H1 (cell line): ENCODE measurements around the gene MRPS15. TPM values are rescaled to one million over a fixed set of nuclear protein-coding genes. Genes with fewer than 3 reads are reported as not detected.

Source experiments
- CTCF ChIA-PET: fragments of 300-600 bp; sonication (Branson Sonifier 250); formaldehyde crosslinking; loops from one replicate; lab custom pipeline; 2021; ENCODE audit not compliant: partially characterized antibody; lab: Charles Lee
- POLR2A ChIA-PET: fragments of 300-600 bp; sonication (Branson Sonifier 250); formaldehyde crosslinking; loops from one replicate; lab custom pipeline; 2021; ENCODE audit warnings: inconsistent platforms; ENCODE audit not compliant: partially characterized antibody; lab: Charles Lee
- DNase-seq, 2 experiments: peaks; one replicate each; pipeline versions ENCODE4 v3.0.0 to v3.0.0-alpha.2; 2010 to 2022; ENCODE audit warnings: low spot score in 2 of 2, low read depth in 1 of 2, mixed read lengths in 1 of 2
- FAIRE-seq: peaks from 2 replicates; lab custom pipeline; 2011; peaks lifted over from hg19 to GRCh38; lab: Jason Lieb, UNC
- H2AFZ ChIP-seq: 2 replicates; pipeline ENCODE4 v1.8.1; 2012; ENCODE audit warnings: low read length, inconsistent platforms
- H2AK5ac ChIP-seq: 2 replicates; pipeline ENCODE4 v1.6.1; 2013; ENCODE audit warnings: low read depth, low read length
- H2BK120ac ChIP-seq: replicated peaks from 2 replicates; pipeline ENCODE3; 2013; ENCODE audit warnings: low read depth, low read length, inconsistent platforms
- H2BK12ac ChIP-seq: 2 replicates; pipeline ENCODE4 v1.6.1; 2013; ENCODE audit warnings: low read depth, low read length
- H2BK15ac ChIP-seq: 2 replicates; pipeline ENCODE4 v1.6.1; 2013; ENCODE audit warnings: low read length
- H2BK20ac ChIP-seq: 2 replicates; pipeline ENCODE4 v1.6.1; 2013; ENCODE audit warnings: low read length
- H2BK5ac ChIP-seq: 2 replicates; pipeline ENCODE4 v1.6.1; 2013; ENCODE audit warnings: low read depth, low read length
- H3K14ac ChIP-seq: 2 replicates; pipeline ENCODE4 v1.6.1; 2013; ENCODE audit warnings: inconsistent platforms; ENCODE audit not compliant: insufficient read length
- H3K18ac ChIP-seq: 2 replicates; pipeline ENCODE4 v1.6.1; 2013; ENCODE audit warnings: low read length; ENCODE audit errors: extremely low read depth
- H3K23ac ChIP-seq: 2 replicates; pipeline ENCODE4 v1.6.1; 2013; ENCODE audit warnings: inconsistent platforms; ENCODE audit not compliant: insufficient read length
- H3K23me2 ChIP-seq: 2 replicates; pipeline ENCODE4 v1.6.1; 2013; ENCODE audit warnings: low read depth, low read length
- H3K27ac ChIP-seq: 2 replicates; pipeline ENCODE4 v1.6.1; 2011; ENCODE audit warnings: low read depth, low read length, inconsistent platforms
- H3K27me3 ChIP-seq, 4 experiments: replicated peaks in 1 of 4; 1 replicate in 1 of 4; 2 replicates in 3 of 4; pipeline versions ENCODE4 v1.6.1 to v1.8.1; 2011 to 2013; ENCODE audit warnings: low read length in 3 of 4, mild to moderate bottlenecking in 3 of 4, inconsistent platforms in 2 of 4, mixed read lengths in 2 of 4, moderate library complexity in 1 of 4; ENCODE audit not compliant: control insufficient read depth in 3 of 4, insufficient read depth in 3 of 4; ENCODE audit errors: extremely low read depth in 1 of 4
- H3K36me3 ChIP-seq, 4 experiments: 2 replicates each; pipeline versions ENCODE4 v1.6.1 to v1.8.1; 2011 to 2013; ENCODE audit warnings: mild to moderate bottlenecking in 4 of 4, low read length in 3 of 4, moderate library complexity in 2 of 4, control low read depth in 1 of 4, inconsistent platforms in 1 of 4; ENCODE audit not compliant: insufficient read depth in 4 of 4, control insufficient read depth in 2 of 4
- H3K4ac ChIP-seq: replicated peaks from 2 replicates; pipeline ENCODE3; 2013; ENCODE audit warnings: low read length, low read depth, mixed read lengths, inconsistent platforms; ENCODE audit not compliant: insufficient read length
- H3K4me1 ChIP-seq, 4 experiments: replicated peaks in 1 of 4; 1 replicate in 1 of 4; 2 replicates in 3 of 4; pipeline versions ENCODE4 v1.6.1 to v1.8.1; 2011 to 2013; ENCODE audit warnings: low read length in 3 of 4, inconsistent platforms in 2 of 4, mixed read lengths in 1 of 4; ENCODE audit not compliant: insufficient read depth in 4 of 4, control insufficient read depth in 3 of 4
- H3K4me2 ChIP-seq, 2 experiments: 2 replicates each; pipeline versions ENCODE4 v1.6.1 to v1.8.1; 2011 to 2013; ENCODE audit warnings: low read depth in 2 of 2, low read length in 2 of 2, control low read depth in 1 of 2, inconsistent platforms in 1 of 2, mild to moderate bottlenecking in 1 of 2; ENCODE audit not compliant: insufficient read depth in 1 of 2
- H3K4me3 ChIP-seq, 4 experiments: fragments of 200-600, 300-600 bp in 1 of 4; sonication (generic), shearing (Covaris generic), sonication (Bioruptor Twin) in 1 of 4; 2 replicates each; pipeline versions ENCODE4 v1.5.1 to v1.8.1; 2011 to 2016; ENCODE audit warnings: low read length in 4 of 4, low read depth in 3 of 4, control low read depth in 2 of 4, inconsistent platforms in 2 of 4, mild to moderate bottlenecking in 2 of 4, mixed read lengths in 1 of 4, moderate library complexity in 1 of 4; ENCODE audit not compliant: insufficient read depth in 2 of 4; ENCODE audit errors: extremely low read depth in 1 of 4
- H3K56ac ChIP-seq: replicated peaks from 2 replicates; pipeline ENCODE3; 2013; ENCODE audit warnings: low read depth, mild to moderate bottlenecking, mixed read lengths, low read length, inconsistent platforms; ENCODE audit not compliant: insufficient read length
- H3K79me1 ChIP-seq: 2 replicates; pipeline ENCODE4 v1.6.1; 2013; ENCODE audit warnings: low read depth, low read length, control low read depth
- H3K79me2 ChIP-seq, 2 experiments: 2 replicates each; pipeline versions ENCODE4 v1.6.1 to v1.8.1; 2012 to 2013; ENCODE audit warnings: low read length in 2 of 2, mild to moderate bottlenecking in 2 of 2, inconsistent platforms in 1 of 2; ENCODE audit not compliant: insufficient read depth in 2 of 2, control insufficient read depth in 1 of 2
- H3K9ac ChIP-seq, 4 experiments: replicated peaks in 1 of 4; 1 replicate in 1 of 4; 2 replicates in 3 of 4; pipeline versions ENCODE4 v1.6.1 to v1.8.1; 2011 to 2013; ENCODE audit warnings: low read depth in 3 of 4, low read length in 3 of 4, control low read depth in 2 of 4, mild to moderate bottlenecking in 2 of 4, moderate library complexity in 2 of 4, inconsistent platforms in 1 of 4; ENCODE audit errors: extremely low read depth in 1 of 4
- H3K9me3 ChIP-seq, 2 experiments: 2 replicates each; pipeline versions ENCODE4 v1.6.1 to v1.8.1; 2012 to 2013; ENCODE audit warnings: mild to moderate bottlenecking in 2 of 2, moderate library complexity in 2 of 2, control low read depth in 1 of 2, inconsistent platforms in 1 of 2, low read depth in 1 of 2, low read length in 1 of 2, mixed read lengths in 1 of 2; ENCODE audit not compliant: insufficient read depth in 2 of 2
- H4K20me1 ChIP-seq, 2 experiments: replicated peaks in 1 of 2; 2 replicates each; pipeline versions ENCODE3 to v1.8.1; 2011 to 2013; ENCODE audit warnings: inconsistent platforms in 2 of 2, low read length in 2 of 2, mild to moderate bottlenecking in 1 of 2; ENCODE audit not compliant: insufficient read depth in 2 of 2, control insufficient read depth in 1 of 2
- H4K5ac ChIP-seq: 2 replicates; pipeline ENCODE4 v1.6.1; 2013; ENCODE audit warnings: low read length, low read depth, mixed read lengths, inconsistent platforms; ENCODE audit not compliant: insufficient read length
- H4K8ac ChIP-seq: 2 replicates; pipeline ENCODE4 v1.8.0; 2013; ENCODE audit warnings: mild to moderate bottlenecking, moderate library complexity, low read length, inconsistent platforms; ENCODE audit not compliant: insufficient read depth; ENCODE audit errors: extremely low read depth
- H4K91ac ChIP-seq: replicated peaks from 2 replicates; pipeline ENCODE3; 2013; ENCODE audit warnings: low read length, mixed read lengths, inconsistent platforms; ENCODE audit not compliant: insufficient read length
- BACH1 ChIP-seq: IDR thresholded peaks from 2 replicates; pipeline ENCODE4 v1.6.1; 2012; ENCODE audit warnings: low read length, improper control_type of control experiment
- CBX5 ChIP-seq: fragments of 300-800, 300-1000 bp; sonication (generic); IDR thresholded peaks from 2 replicates; pipeline ENCODE4 v1.7.1; 2016; ENCODE audit warnings: antibody characterized with exemption, low read length, low read depth
- CTBP2 ChIP-seq: IDR thresholded peaks from 2 replicates; pipeline ENCODE4 v1.7.0; 2011; ENCODE audit warnings: borderline replicate concordance, mild to moderate bottlenecking, moderate library complexity, mixed read lengths, low read length; ENCODE audit not compliant: insufficient read depth, insufficient read length
- GTF2F1 ChIP-seq: IDR thresholded peaks from 2 replicates; pipeline ENCODE4 v1.6.1; 2012; ENCODE audit warnings: low read depth, low read length, improper control_type of control experiment, borderline replicate concordance
- MAX ChIP-seq: IDR thresholded peaks from 2 replicates; pipeline ENCODE4 v1.6.1; 2012; ENCODE audit warnings: inconsistent platforms
- PHF8 ChIP-seq: fragments of 200-600 bp; sonication (generic); conservative IDR thresholded peaks from 2 replicates; pipeline ENCODE4 v1.7.1; 2012; ENCODE audit warnings: low read depth, mild to moderate bottlenecking, inconsistent platforms, low read length, moderate library complexity
- POLR2A ChIP-seq, 2 experiments: IDR thresholded peaks; 1 replicate in 1 of 2; 2 replicates in 1 of 2; pipeline ENCODE4 v1.6.1; 2011; ENCODE audit warnings: low read depth in 2 of 2, low read length in 2 of 2, mild to moderate bottlenecking in 2 of 2; ENCODE audit errors: control extremely low read depth in 1 of 2
- POU5F1 ChIP-seq: IDR thresholded peaks from 2 replicates; pipeline ENCODE4 v1.6.1; 2011; ENCODE audit warnings: low read depth, mild to moderate bottlenecking, low read length, moderate library complexity
- RAD21 ChIP-seq, 2 experiments: IDR thresholded peaks in 1 of 2; conservative IDR thresholded peaks in 1 of 2; 2 replicates each; pipeline ENCODE4 v1.6.1; 2011; ENCODE audit warnings: low read depth in 2 of 2, low read length in 2 of 2, improper control_type of control experiment in 1 of 2, inconsistent platforms in 1 of 2, mild to moderate bottlenecking in 1 of 2, moderate library complexity in 1 of 2
- RNF2 ChIP-seq: fragments of 200-900, 300-1000 bp; sonication (generic); IDR thresholded peaks from 2 replicates; pipeline ENCODE4 v1.7.1; 2016; ENCODE audit warnings: borderline replicate concordance, low read depth, mild to moderate bottlenecking, antibody characterized with exemption, low read length; ENCODE audit not compliant: poor library complexity, severe bottlenecking; ENCODE audit errors: missing control alignments
- SP4 ChIP-seq: IDR thresholded peaks from 2 replicates; pipeline ENCODE4 v1.6.1; 2012; ENCODE audit warnings: low read length, inconsistent platforms
- SRF ChIP-seq: IDR thresholded peaks from 2 replicates; pipeline ENCODE4 v1.6.1; 2011; ENCODE audit warnings: mild to moderate bottlenecking, low read depth, low read length, moderate library complexity
- TBP ChIP-seq: IDR thresholded peaks from 2 replicates; pipeline ENCODE4 v1.6.1; 2011; ENCODE audit warnings: low read depth, low read length, improper control_type of control experiment
- TCF12 ChIP-seq: IDR thresholded peaks from 2 replicates; pipeline ENCODE4 v1.6.1; 2011; ENCODE audit warnings: low read depth, mild to moderate bottlenecking, low read length
- YY1 ChIP-seq: IDR thresholded peaks from 2 replicates; pipeline ENCODE4 v1.6.1; 2011; ENCODE audit warnings: low read depth, mild to moderate bottlenecking, low read length
- WGBS, 2 experiments: shearing (Covaris generic) in 1 of 2; methylation state at CpG; one replicate each; pipeline versions ENCODE4 v1.1.6 to v1.1.7; 2013 to 2015; ENCODE audit warnings: low lambda C conversion rate in 2 of 2, mixed read lengths in 2 of 2, inconsistent platforms in 1 of 2, low coverage in 1 of 2, missing lambda C conversion rate in 1 of 2; ENCODE audit not compliant: insufficient replicate concordance in 2 of 2, insufficient coverage in 1 of 2, insufficient read length in 1 of 2; ENCODE audit errors: extremely low coverage in 1 of 2, missing lambda C conversion rate in 1 of 2; 5-methylcytosine and 5-hydroxymethylcytosine counted together
- polyA plus RNA-seq, 7 experiments: library from polyadenylated mRNA; depleted of rRNA in 3 of 7; stranded (reverse) in 5 of 7; unstranded in 2 of 7; fragments of >200 nt in 5 of 7; fragments of 200-250 nt in 2 of 7; gene quantifications; 1 replicate in 5 of 7; 2 replicates in 1 of 7; 4 replicates in 1 of 7; pipeline versions ENCODE4 v1.2.1 to v1.2.3, GENCODE V29; 2011 to 2013; ENCODE audit warnings: missing spikeins in 2 of 7, mixed read lengths in 2 of 7
- total RNA-seq: library from RNA; stranded (reverse); fragmentation: NEBNext Ultra II Directional; extraction: Animal tissue kit (Norgen Biotek cat#: 25700); gene quantifications from 2 replicates; pipeline ENCODE4 v1.2.1, GENCODE V29; 2021

MRPS15 gene
- total and polyA plus RNA-seq, 2 of the 8 experiments (the other 6 are each of a cell fraction or from before 2014, with no cell fraction given): 53.6 to 129 TPM

- no peak for TF ChIP-seq MAX
- no peak for TF ChIP-seq CBX5
- no peak for TF ChIP-seq GTF2F1
- no peak for TF ChIP-seq BACH1
- TF ChIP-seq TCF12: no peak
- TF ChIP-seq RNF2: no peak
- no peak for TF ChIP-seq SRF
- no peak for TF ChIP-seq POLR2A (IDR thresholded peaks at IDR 0.05; ENCODE audit: control extremely low read depth in 1 of 2, low read depth in 2 of 2, low read length in 2 of 2)
- no peak for TF ChIP-seq SP4
- TF ChIP-seq YY1: no peak
- TF ChIP-seq TBP: no peak
- TF ChIP-seq POU5F1: no peak
- no peak for TF ChIP-seq PHF8
- TF ChIP-seq RAD21 (IDR thresholded peaks at IDR 0.05 in 1 of 2, conservative IDR thresholded peaks at IDR 0.05 in 1 of 2; ENCODE audit: low read depth in 2 of 2, low read length in 2 of 2): no peak
- no peak for TF ChIP-seq CTBP2
- H2BK12ac ChIP-seq: no peak overlapping the region
- no peaks in the 10 kb centered on the region for H3K23me2 ChIP-seq
- no peaks in the 10 kb centered on the region for H3K9me3 ChIP-seq
- no peak overlapping the region for H3K4me3 ChIP-seq
- no peak overlapping the region for H3K14ac ChIP-seq
- no peaks in the 10 kb centered on the region for H4K20me1 ChIP-seq
- no peak overlapping the region for H2BK120ac ChIP-seq
- no peak overlapping the region for H3K23ac ChIP-seq
- no peaks in the 10 kb centered on the region for H3K79me2 ChIP-seq
- no peak overlapping the region for H2AFZ ChIP-seq
- no peaks in the 10 kb centered on the region for H3K79me1 ChIP-seq
- H3K27me3 ChIP-seq: no peaks in the 10 kb centered on the region
- H3K56ac ChIP-seq: no peak overlapping the region
- no peak overlapping the region for H2BK15ac ChIP-seq
- WGBS, 2 experiments: 92% methylated on average over 9 of the region's 9 CpGs; no CpG with 5 or more reads in 1 of the 2 experiments
- CTCF ChIA-PET: interaction anchor here (1.2 to 4.0 kb wide), 4 partner anchors 50 to 75 kb away, joined by 3 to 21 read pairs (median 7); no protein-coding TSS in a partner anchor
- H3K4me2 ChIP-seq: no peak overlapping the region
- no peak overlapping the region for H3K9ac ChIP-seq
- H3K36me3 ChIP-seq: no peaks in the 10 kb centered on the region
- no peak overlapping the region for H3K4ac ChIP-seq
- H3K4me1 ChIP-seq: no peaks in the 10 kb centered on the region
- no peak overlapping the region for H3K18ac ChIP-seq
- H2BK5ac ChIP-seq: no peak overlapping the region
- POLR2A ChIA-PET: interaction anchor here (3.3 kb wide), 1 partner anchor 31 kb away, joined by 18 read pairs; no protein-coding TSS in a partner anchor
- no peak overlapping the region for H2AK5ac ChIP-seq
- no peak overlapping the region for H2BK20ac ChIP-seq
- H4K91ac ChIP-seq: no peak overlapping the region
- no peak overlapping the region for H4K8ac ChIP-seq
- DNase-seq: no peak
- no peak for FAIRE-seq
- no peak overlapping the region for H3K27ac ChIP-seq
- H4K5ac ChIP-seq: no peak overlapping the region
These were observed 46.3 kb downstream of the MRPS15 start for GRCh38 chr1:36417931-36418330.
